H7 (cell line): ENCODE measurements around the gene RAD51B. TPM values are rescaled to one million over a fixed set of nuclear protein-coding genes. Genes with fewer than 3 reads are reported as not detected.

Experiments
- DNase-seq: peaks from one replicate; pipeline ENCODE4 v3.0.0; 2012
- H3K27me3 ChIP-seq: 2 replicates; pipeline ENCODE4 v1.6.0; 2011; ENCODE audit warnings: mild to moderate bottlenecking, low read length; ENCODE audit not compliant: control insufficient read depth, insufficient read depth
- H3K36me3 ChIP-seq: replicated peaks from 2 replicates; pipeline ENCODE4 v1.5.1; 2011; ENCODE audit warnings: low read length; ENCODE audit not compliant: control insufficient read depth, insufficient read depth
- H3K4me3 ChIP-seq: 2 replicates; pipeline ENCODE4 v1.5.1; 2011; ENCODE audit warnings: low read depth, mild to moderate bottlenecking, control low read depth, low read length, moderate library complexity; ENCODE audit not compliant: insufficient read depth
- total RNA-seq: library from RNA; depleted of rRNA; stranded (reverse); fragments of >200 nt; shearing (Covaris generic); gene quantifications from 2 replicates; pipeline ENCODE4 v1.2.3, GENCODE V29; 2014

The RAD51B gene
- total RNA-seq, 1 experiment from 2014 or later = 9.6 TPM

GRCh38 chr14:68679301-68679700 lies 859.7 kb downstream of the RAD51B start:
- Histone ChIP-seq H3K27me3 (no peaks in the 10 kb centered on the region), H3K4me3 (no peak overlapping the region)

GRCh38 chr14:68679746-68680467 lies 860.3 kb downstream of the RAD51B start:
- Histone ChIP-seq H3K36me3 (no peaks in the 10 kb centered on the region), H3K27me3 (no peaks in the 10 kb centered on the region), H3K4me3 (no peak overlapping the region)
- DNase-seq = no peak

More at GRCh38 chr14:68679301-68679700, 859.7 kb downstream of the RAD51B start:
- H3K36me3 ChIP-seq = no peaks in the 10 kb centered on the region
- no peak for DNase-seq

GRCh38 chr14:68680541-68681051 lies 861.0 kb downstream of the RAD51B start:
- Histone ChIP-seq H3K27me3 (no peaks in the 10 kb centered on the region), H3K4me3 (no peak overlapping the region), H3K36me3 (no peaks in the 10 kb centered on the region)
- DNase-seq = no peak

- no peaks in the 10 kb centered on the region for H3K36me3 ChIP-seq
- H3K27me3 ChIP-seq = no peaks in the 10 kb centered on the region
- H3K4me3 ChIP-seq = no peak overlapping the region
- no peak for DNase-seq
Observed at GRCh38 chr14:68681256-68682011, 861.9 kb downstream of the RAD51B start.

GRCh38 chr14:68682166-68683103 lies 862.9 kb downstream of the RAD51B start:
- no peak for DNase-seq
- Histone ChIP-seq H3K4me3 (no peak overlapping the region), H3K27me3 (no peaks in the 10 kb centered on the region), H3K36me3 (no peaks in the 10 kb centered on the region)

- no peak for DNase-seq
- Histone ChIP-seq H3K36me3 (no peaks in the 10 kb centered on the region), H3K27me3 (no peaks in the 10 kb centered on the region), H3K4me3 (no peak overlapping the region)
Observed at GRCh38 chr14:68683326-68683725, 863.7 kb downstream of the RAD51B start.

GRCh38 chr14:68684466-68685418 lies 865.2 kb downstream of the RAD51B start:
- Histone ChIP-seq H3K4me3 (no peak overlapping the region), H3K27me3 (no peaks in the 10 kb centered on the region), H3K36me3 (no peaks in the 10 kb centered on the region)
- no peak for DNase-seq

GRCh38 chr14:68685419-68686204 lies 866.0 kb downstream of the RAD51B start:
- no peak overlapping the region for H3K4me3 ChIP-seq
- no peak for DNase-seq
- no peaks in the 10 kb centered on the region for H3K27me3 ChIP-seq
- H3K36me3 ChIP-seq = no peaks in the 10 kb centered on the region

- Histone ChIP-seq H3K27me3 (no peaks in the 10 kb centered on the region), H3K4me3 (no peak overlapping the region), H3K36me3 (no peaks in the 10 kb centered on the region)
- no peak for DNase-seq
Observed at GRCh38 chr14:68686205-68686465, 866.6 kb downstream of the RAD51B start.

- no peaks in the 10 kb centered on the region for H3K36me3 ChIP-seq
- no peak for DNase-seq
- no peaks in the 10 kb centered on the region for H3K27me3 ChIP-seq
- no peak overlapping the region for H3K4me3 ChIP-seq
Observed at GRCh38 chr14:68686724-68687123, 867.1 kb downstream of the RAD51B start.

GRCh38 chr14:68687746-68688145 lies 868.2 kb downstream of the RAD51B start:
- H3K27me3 ChIP-seq = no peaks in the 10 kb centered on the region
- H3K4me3 ChIP-seq = no peak overlapping the region
- no peak for DNase-seq
- no peaks in the 10 kb centered on the region for H3K36me3 ChIP-seq

GRCh38 chr14:68688872-68689371 lies 869.3 kb downstream of the RAD51B start:
- peak; percentile 50 for DNase-seq
- no peak overlapping the region for H3K4me3 ChIP-seq
- H3K27me3 ChIP-seq = no peaks in the 10 kb centered on the region
- no peaks in the 10 kb centered on the region for H3K36me3 ChIP-seq

- DNase-seq = no peak
- no peaks in the 10 kb centered on the region for H3K36me3 ChIP-seq
- no peaks in the 10 kb centered on the region for H3K27me3 ChIP-seq
- H3K4me3 ChIP-seq = no peak overlapping the region
Observed at GRCh38 chr14:68689511-68689910, 869.9 kb downstream of the RAD51B start.
